HepG2 (cell line): ENCODE data around the gene CELF5.

ENCODE experiments used
- FOXA3 ChIP-seq: IDR thresholded peaks from 2 replicates; pipeline ENCODE4 v1.6.1; 2016; ENCODE audit warnings: missing genetic modification reagents, missing compliant biosample characterization
- GTF2F1 ChIP-seq: fragments of 150-350 bp; IDR thresholded peaks from 2 replicates; pipeline ENCODE4 v1.6.1; 2014; ENCODE audit warnings: low read length

DNA sequence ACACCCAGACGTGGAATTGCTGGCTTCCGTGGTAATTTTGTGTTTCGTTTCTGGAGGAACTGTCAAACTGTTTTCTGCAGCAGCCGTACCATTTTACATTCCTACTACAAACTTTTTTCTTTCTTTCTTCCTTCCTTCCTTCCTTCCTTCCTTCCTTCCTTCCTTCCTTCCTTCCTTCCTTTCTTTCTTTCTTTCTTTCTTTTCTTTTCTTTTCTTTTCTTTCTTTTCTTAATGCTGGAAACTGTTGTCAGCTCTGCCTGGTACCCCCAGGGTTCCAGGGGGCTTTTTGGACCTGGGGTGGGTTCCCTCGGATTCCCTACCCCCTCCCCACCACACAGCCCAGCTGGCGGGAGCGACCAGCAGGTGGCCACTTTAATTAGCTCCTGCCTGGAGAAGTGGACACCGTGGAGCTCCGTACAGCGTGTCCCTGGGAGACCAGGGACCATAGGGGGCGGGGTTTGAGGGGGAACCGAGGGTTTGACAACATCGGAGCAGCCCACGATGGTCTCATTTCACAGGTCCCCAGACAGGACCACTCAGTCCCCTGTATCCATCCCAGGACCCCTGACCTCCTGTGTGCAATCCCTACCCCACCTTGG is 24.4 kb downstream of the CELF5 start:
- TF ChIP-seq FOXA3 (CRISPR knock-in tag) (no peak), GTF2F1 (no peak)
